Activated T-helper 1 cell treated with anti-CD3 and anti-CD28 coated beads, Interleukin-12 subunit alpha, Interleukin-12 subunit beta, Interleukin-2, Interleukin-4 antibody, amounts not matched to agents 30 ng/mL and 10 ng/mL and 1 ng/mL, durations not matched to agents 14 hours and 24 hours and 36 hours (primary cell): ENCODE results near the gene LRRFIP1. TPM values are rescaled to one million over a fixed set of nuclear protein-coding genes. Genes with fewer than 3 reads are reported as not detected.
"Not testable (repeated sequence)": the region's sequence is repeated elsewhere in the genome, so short reads cannot be mapped to it uniquely, and the experiment has no call there.

Source experiments
- DNase-seq: peaks from one replicate; pipeline ENCODE4 v3.0.0; 2021; ENCODE audit warnings: low spot score
- H3K27ac Mint-ChIP-seq: one replicate; pipeline ENCODE4 v1.8.0; 2021; ENCODE audit warnings: mild to moderate bottlenecking, mixed read lengths
- H3K27me3 Mint-ChIP-seq: one replicate; pipeline ENCODE4 v1.8.0; 2022; ENCODE audit warnings: mild to moderate bottlenecking, moderate library complexity, mixed read lengths; ENCODE audit not compliant: insufficient read depth
- H3K36me3 Mint-ChIP-seq: one replicate; pipeline ENCODE4 v1.8.0; 2021; ENCODE audit warnings: low read depth, mixed read lengths
- H3K4me1 Mint-ChIP-seq: one replicate; pipeline ENCODE4 v1.8.0; 2021; ENCODE audit warnings: low read depth, mixed read lengths
- H3K4me3 Mint-ChIP-seq: one replicate; pipeline ENCODE4 v1.8.0; 2021; ENCODE audit warnings: mild to moderate bottlenecking, moderate library complexity, mixed read lengths
- H3K9me3 Mint-ChIP-seq: one replicate; pipeline ENCODE4 v1.8.0; 2021; ENCODE audit warnings: mixed read lengths
- intact Hi-C: fragments of 100-400 bp; cut with micrococcal nuclease; formaldehyde crosslinking; loops from one replicate; pipeline ENCODE4 v1.15.1; 2024
- total RNA-seq: library from RNA; stranded (reverse); gene quantifications from 2 replicates; pipeline ENCODE4 v1.2.3, GENCODE V29; 2022

The LRRFIP1 gene
- total RNA-seq, 1 donor from 2014 or later, result 212 TPM

- H3K4me3 Mint-ChIP-seq, result no peak overlapping the region
- H3K27ac Mint-ChIP-seq, result no peak overlapping the region
- intact Hi-C loops, result loop anchor here (5.0 kb wide), 1 partner anchor 42 kb away; no protein-coding TSS in a partner anchor
- H3K4me1 Mint-ChIP-seq, result peaks cover 7% of the 10 kb centered on the region
- peaks cover 27% of the 10 kb centered on the region for H3K27me3 Mint-ChIP-seq
- DNase-seq, result no peak
- no peaks in the 10 kb centered on the region for H3K9me3 Mint-ChIP-seq
- no peaks in the 10 kb centered on the region for H3K36me3 Mint-ChIP-seq
Observed at GRCh38 chr2:237660381-237660900, 33.1 kb downstream of the LRRFIP1 start.

GRCh38 chr2:237661270-237661669 lies 33.9 kb downstream of the LRRFIP1 start:
- H3K27me3 Mint-ChIP-seq, result peaks cover 29% of the 10 kb centered on the region
- H3K4me1 Mint-ChIP-seq, result peaks cover 7% of the 10 kb centered on the region
- H3K36me3 Mint-ChIP-seq, result no peaks in the 10 kb centered on the region
- H3K27ac Mint-ChIP-seq, result no peak overlapping the region
- intact Hi-C loops, result loop anchor here (5.0 kb wide), 1 partner anchor 41 kb away; no protein-coding TSS in a partner anchor
- H3K4me3 Mint-ChIP-seq, result no peak overlapping the region
- no peaks in the 10 kb centered on the region for H3K9me3 Mint-ChIP-seq
- no peak for DNase-seq

DNA sequence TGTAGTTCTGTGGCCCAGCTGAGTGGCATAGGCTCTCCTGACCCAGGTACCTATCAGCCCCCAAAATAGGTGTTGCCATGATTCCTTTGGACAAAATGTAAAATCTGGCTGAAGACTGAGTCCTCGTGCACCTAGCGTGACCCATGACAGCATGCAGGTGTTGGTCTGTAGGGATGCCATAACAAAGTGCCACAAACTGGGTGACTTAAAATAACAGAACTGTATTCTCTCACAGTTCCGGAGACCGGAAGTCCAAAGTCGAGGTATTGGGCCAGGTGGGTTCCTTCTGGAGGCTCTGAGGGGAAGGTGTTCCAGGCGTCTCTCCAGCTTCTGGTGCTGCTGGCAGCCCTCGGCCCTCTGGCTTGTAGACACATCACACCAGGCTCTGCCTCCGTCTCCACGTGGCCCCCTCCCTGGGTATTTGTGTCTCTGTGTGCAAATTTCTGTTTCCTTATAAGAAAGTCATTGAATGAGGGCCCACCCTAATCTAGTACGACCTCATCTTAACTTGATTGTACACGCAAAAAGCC lies 34.5 kb downstream of the LRRFIP1 start:
- H3K9me3 Mint-ChIP-seq, result no peaks in the 10 kb centered on the region
- no peak for DNase-seq
- H3K27ac Mint-ChIP-seq, result no peak overlapping the region
- intact Hi-C loops, result loop anchor here (5.0 kb wide), 1 partner anchor 40 kb away; no protein-coding TSS in a partner anchor
- H3K27me3 Mint-ChIP-seq, result peaks cover 35% of the 10 kb centered on the region
- H3K4me1 Mint-ChIP-seq, result peaks cover 12% of the 10 kb centered on the region
- no peaks in the 10 kb centered on the region for H3K36me3 Mint-ChIP-seq
- no peak overlapping the region for H3K4me3 Mint-ChIP-seq

DNA sequence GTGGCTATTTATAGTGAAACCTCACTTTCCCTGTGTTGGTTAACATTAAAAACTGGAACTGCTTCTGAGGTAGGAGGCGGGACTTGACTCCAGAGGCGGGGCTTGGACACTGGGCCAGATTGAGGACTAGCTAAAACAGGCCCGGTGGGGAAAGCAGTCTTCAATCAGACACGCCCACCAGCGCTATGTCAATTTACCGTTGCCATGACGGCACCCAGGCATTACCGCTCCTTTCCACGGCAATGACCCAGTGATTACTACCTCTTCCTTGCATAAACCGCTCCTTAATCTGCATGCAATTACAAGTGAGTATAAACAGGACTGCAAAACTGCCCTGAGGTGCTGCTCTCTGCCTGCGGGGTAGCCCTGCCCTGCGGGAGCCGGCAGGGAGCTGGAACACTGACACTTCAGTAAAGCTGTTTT lies 35.3 kb downstream of the LRRFIP1 start:
- Mint-ChIP-seq H3K36me3 (no peaks in the 10 kb centered on the region), H3K4me1 (peaks cover 14% of the 10 kb centered on the region), H3K27ac (no peak overlapping the region), H3K27me3 (peaks cover 32% of the 10 kb centered on the region), H3K4me3 (no peak overlapping the region), H3K9me3 (no peaks in the 10 kb centered on the region)
- intact Hi-C loops, result loop anchor here (5.0 kb wide), 1 partner anchor 40 kb away; no protein-coding TSS in a partner anchor
- no peak for DNase-seq

GRCh38 chr2:237663517-237664110 lies 36.2 kb downstream of the LRRFIP1 start:
- Mint-ChIP-seq H3K4me3 (no peak overlapping the region), H3K36me3 (no peaks in the 10 kb centered on the region), H3K9me3 (no peaks in the 10 kb centered on the region), H3K27me3 (peaks cover 33% of the 10 kb centered on the region), H3K4me1 (peaks cover 14% of the 10 kb centered on the region), H3K27ac (no peak overlapping the region)
- no peak for DNase-seq
- intact Hi-C loops, result loop anchor here (5.0 kb wide), 1 partner anchor 39 kb away; no protein-coding TSS in a partner anchor

DNA sequence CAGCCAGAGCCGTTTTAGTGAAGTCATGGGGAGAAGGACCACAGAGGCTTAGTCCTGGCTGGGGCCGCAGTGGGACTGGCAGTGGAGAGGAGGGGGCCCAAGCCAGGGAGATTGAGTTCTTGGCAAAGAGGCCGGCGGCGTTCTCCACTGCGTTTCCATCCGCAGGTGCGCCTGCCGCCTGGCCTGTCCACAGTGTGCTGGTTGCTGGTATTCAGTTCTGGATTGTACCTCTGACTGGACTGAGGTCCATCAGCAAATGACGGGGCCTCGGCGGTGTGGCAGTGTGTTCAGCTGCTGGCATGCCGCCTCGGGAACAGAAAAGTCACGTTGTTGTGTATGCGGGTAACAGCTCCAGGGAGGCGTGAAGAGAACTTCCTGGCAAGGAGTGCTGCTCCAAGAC lies 36.8 kb downstream of the LRRFIP1 start:
- H3K4me1 Mint-ChIP-seq, result peaks cover 14% of the 10 kb centered on the region
- H3K27me3 Mint-ChIP-seq, result peaks cover 30% of the 10 kb centered on the region
- intact Hi-C loops, result loop anchor here (5.0 kb wide), 1 partner anchor 38 kb away; no protein-coding TSS in a partner anchor
- DNase-seq, result no peak
- H3K27ac Mint-ChIP-seq, result no peak overlapping the region
- no peaks in the 10 kb centered on the region for H3K9me3 Mint-ChIP-seq
- no peak overlapping the region for H3K4me3 Mint-ChIP-seq
- no peaks in the 10 kb centered on the region for H3K36me3 Mint-ChIP-seq

DNA sequence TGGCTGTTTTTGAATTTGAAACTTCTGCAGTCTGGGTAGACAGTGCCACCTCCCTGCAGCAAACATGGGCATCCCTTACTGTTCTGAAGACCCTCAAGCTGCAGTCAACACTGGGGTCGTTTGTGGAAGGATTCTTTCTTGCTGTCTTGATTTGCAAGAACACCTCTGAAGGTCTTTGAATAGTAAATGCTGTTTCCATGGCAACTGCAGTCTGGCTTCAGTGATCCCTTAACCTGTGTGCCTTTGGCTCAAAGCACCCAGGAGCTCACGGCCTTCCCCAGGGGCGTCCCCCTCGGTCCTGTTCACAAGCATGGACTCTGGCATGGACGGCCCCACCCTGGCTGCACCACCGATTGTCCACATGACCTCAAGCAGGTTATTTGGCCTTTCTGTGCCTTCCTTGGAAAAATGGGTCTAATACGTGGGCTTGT lies 38.3 kb downstream of the LRRFIP1 start:
- no peak overlapping the region for H3K4me3 Mint-ChIP-seq
- H3K27ac Mint-ChIP-seq, result no peak overlapping the region
- H3K4me1 Mint-ChIP-seq, result peaks cover 14% of the 10 kb centered on the region
- H3K36me3 Mint-ChIP-seq, result no peaks in the 10 kb centered on the region
- peaks cover 30% of the 10 kb centered on the region for H3K27me3 Mint-ChIP-seq
- intact Hi-C loops, result no loop called here
- DNase-seq, result no peak
- H3K9me3 Mint-ChIP-seq, result no peaks in the 10 kb centered on the region

- Mint-ChIP-seq H3K27ac (no peak overlapping the region), H3K4me1 (peaks cover 14% of the 10 kb centered on the region), H3K4me3 (no peak overlapping the region), H3K27me3 (peaks cover 30% of the 10 kb centered on the region), H3K9me3 (no peaks in the 10 kb centered on the region), H3K36me3 (no peaks in the 10 kb centered on the region)
- no peak for DNase-seq
- intact Hi-C loops, result no loop called here
Observed at GRCh38 chr2:237666606-237667005, 39.2 kb downstream of the LRRFIP1 start.

GRCh38 chr2:237667050-237667576 lies 39.7 kb downstream of the LRRFIP1 start:
- peaks cover 14% of the 10 kb centered on the region for H3K4me1 Mint-ChIP-seq
- H3K4me3 Mint-ChIP-seq, intact Hi-C loops, H3K27ac Mint-ChIP-seq, DNase-seq, H3K36me3 Mint-ChIP-seq, H3K9me3 Mint-ChIP-seq: not testable (repeated sequence)
- peaks cover 30% of the 10 kb centered on the region for H3K27me3 Mint-ChIP-seq

DNA sequence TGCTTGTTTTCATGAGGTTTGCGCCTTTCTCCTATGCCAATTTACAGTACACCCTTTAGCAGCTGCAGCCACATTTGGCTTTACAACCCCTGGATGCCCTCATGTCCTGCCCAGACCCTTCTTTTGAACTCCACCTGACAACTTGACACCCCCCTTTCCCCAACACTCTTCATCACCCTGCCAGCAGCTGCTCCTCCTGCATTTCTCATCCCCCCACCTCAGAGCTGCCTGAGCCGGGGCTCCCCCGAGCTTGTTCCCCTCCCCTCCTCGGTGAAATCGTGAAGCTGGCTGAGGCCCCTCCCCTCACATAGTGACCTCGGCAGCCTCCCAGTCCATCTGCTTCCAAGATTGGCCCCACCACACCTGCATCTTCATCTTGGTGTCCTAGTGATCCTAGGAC lies 40.5 kb downstream of the LRRFIP1 start:
- Mint-ChIP-seq H3K27me3 (peaks cover 33% of the 10 kb centered on the region), H3K27ac (no peak overlapping the region), H3K4me1 (peaks cover 14% of the 10 kb centered on the region), H3K9me3 (no peaks in the 10 kb centered on the region), H3K36me3 (no peaks in the 10 kb centered on the region), H3K4me3 (no peak overlapping the region)
- no peak for DNase-seq
- intact Hi-C loops, result no loop called here

GRCh38 chr2:237668440-237668839 lies 41.1 kb downstream of the LRRFIP1 start:
- Mint-ChIP-seq H3K27me3 (peaks cover 33% of the 10 kb centered on the region), H3K9me3 (no peaks in the 10 kb centered on the region), H3K4me1 (peaks cover 17% of the 10 kb centered on the region), H3K27ac (no peak overlapping the region), H3K4me3 (no peak overlapping the region), H3K36me3 (no peaks in the 10 kb centered on the region)
- intact Hi-C loops, result no loop called here
- DNase-seq, result no peak

DNA sequence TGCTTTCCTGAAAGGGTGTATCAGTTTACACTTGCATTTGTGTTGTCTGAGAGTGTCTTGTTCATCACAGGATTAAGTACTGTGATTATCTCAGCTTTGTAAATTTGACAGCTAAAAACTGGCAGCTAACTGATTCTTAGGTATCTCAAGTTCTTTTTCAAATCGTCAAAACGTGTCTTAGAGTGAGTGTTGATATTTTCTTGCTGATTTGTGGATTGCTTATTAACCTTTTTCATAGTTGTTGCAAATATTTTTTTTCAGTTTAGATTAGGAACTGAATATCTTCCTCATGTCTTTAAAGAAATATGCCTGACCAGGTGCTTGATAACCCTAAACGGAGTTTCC lies 41.9 kb downstream of the LRRFIP1 start:
- H3K27me3 Mint-ChIP-seq, result peaks cover 27% of the 10 kb centered on the region
- H3K36me3 Mint-ChIP-seq, result no peaks in the 10 kb centered on the region
- no peaks in the 10 kb centered on the region for H3K9me3 Mint-ChIP-seq
- no peak overlapping the region for H3K27ac Mint-ChIP-seq
- no peak overlapping the region for H3K4me3 Mint-ChIP-seq
- DNase-seq, result no peak
- intact Hi-C loops, result no loop called here
- H3K4me1 Mint-ChIP-seq, result peaks cover 25% of the 10 kb centered on the region
